Inflammatory macrophage treated with lipopolysaccharide for 1 hour (primary cell): Measurements from ENCODE around the gene TAS2R60.
"Not testable (repeated sequence)": the region's sequence is repeated elsewhere in the genome, so short reads cannot be mapped to it uniquely, and the experiment has no call there.

Experiments
- DNase-seq, 2 donors: peaks; one replicate each; pipeline ENCODE4 v3.0.0-alpha.2; 2020 to 2022

TAS2R60 gene

DNA sequence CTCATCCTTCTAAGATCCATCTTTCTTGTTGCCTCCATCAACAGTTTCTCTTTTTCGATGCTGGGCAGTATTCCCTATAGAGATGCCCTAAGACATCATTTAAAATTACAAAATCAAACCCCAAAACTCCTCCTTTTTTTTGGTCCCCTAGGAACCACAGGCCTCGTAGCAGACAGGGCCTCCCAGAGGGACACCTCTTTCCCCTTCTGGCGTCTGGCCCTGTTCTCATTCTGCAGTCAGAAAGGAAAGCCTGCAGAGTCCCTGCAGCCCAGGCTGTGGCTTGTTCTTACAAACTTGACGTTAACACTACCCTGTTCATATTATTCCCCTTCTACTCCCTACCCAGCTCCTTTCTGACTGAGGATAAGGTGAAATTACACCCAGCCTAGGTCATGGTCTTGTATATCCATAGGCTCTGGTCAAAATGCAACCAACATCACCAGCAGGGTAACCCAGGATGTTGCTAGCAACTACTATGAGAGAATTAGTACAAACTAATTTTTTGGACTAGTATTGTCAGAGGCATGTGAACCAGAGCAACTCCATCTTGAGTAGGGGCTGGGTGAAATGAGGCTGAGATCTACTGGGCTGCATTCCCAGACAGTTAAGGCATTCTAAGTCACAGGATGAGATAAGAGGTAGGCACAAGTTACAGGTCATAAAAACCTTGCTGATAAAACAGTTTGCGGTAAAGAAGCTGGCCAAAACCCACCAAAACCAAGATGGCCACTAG, 31.1 kb upstream of the TAS2R60 start:
- no peak for DNase-seq

DNA sequence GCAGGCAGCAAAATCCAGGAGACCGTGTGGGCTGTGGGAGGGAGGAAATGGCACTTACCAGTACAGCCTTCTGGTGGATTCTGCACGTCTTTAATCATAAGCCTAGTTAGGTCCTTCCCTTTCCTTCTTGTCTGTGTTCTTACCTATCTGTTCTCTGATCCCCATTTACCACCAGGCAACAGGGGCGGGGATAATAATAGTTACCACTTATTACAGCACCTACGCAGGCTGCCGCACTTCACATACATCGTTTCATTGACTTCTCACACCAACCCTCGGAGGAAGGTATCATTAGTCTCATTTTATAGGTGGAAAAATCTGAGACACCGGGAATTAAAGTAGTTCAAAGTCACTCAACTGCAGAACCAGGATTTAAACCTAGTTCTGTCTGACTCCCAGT, 30.1 kb upstream of the TAS2R60 start:
- no peak for DNase-seq

GRCh38 chr7:143415209-143415608, 28.0 kb upstream of the TAS2R60 start:
- DNase-seq, result not testable (repeated sequence)

- no peak for DNase-seq
Measured at GRCh38 chr7:143415742-143416397, 27.4 kb upstream of the TAS2R60 start.

DNA sequence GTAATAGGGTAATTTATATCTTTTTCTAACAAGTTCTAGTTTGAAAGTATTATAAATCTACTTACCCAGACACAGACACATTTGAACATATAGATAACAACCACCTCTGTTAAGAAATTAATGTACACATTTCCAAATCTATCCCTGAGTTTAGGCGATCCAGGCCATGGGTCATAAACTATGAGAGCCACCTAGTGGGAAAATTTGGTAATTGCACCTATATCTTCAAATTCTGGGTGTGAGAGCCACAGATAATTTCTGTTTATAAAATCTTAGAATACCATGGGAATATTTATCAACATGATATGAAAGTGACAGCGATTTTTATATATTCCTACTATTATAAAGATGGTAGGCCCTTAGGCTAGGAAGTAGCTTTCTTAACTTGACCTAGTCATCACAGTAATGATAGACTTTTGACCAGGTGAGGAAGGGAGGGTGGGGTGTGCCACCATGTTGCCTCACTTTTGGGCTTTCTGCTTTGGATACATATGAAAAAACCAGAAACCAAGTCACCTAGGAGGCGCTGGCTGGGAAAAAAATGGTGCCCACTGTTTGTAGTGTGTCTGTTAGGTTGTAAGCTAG, 26.6 kb upstream of the TAS2R60 start:
- DNase-seq, result peak; percentile 46 to 92

- no peak for DNase-seq
Measured at GRCh38 chr7:143417734-143418383, 25.4 kb upstream of the TAS2R60 start.

DNA sequence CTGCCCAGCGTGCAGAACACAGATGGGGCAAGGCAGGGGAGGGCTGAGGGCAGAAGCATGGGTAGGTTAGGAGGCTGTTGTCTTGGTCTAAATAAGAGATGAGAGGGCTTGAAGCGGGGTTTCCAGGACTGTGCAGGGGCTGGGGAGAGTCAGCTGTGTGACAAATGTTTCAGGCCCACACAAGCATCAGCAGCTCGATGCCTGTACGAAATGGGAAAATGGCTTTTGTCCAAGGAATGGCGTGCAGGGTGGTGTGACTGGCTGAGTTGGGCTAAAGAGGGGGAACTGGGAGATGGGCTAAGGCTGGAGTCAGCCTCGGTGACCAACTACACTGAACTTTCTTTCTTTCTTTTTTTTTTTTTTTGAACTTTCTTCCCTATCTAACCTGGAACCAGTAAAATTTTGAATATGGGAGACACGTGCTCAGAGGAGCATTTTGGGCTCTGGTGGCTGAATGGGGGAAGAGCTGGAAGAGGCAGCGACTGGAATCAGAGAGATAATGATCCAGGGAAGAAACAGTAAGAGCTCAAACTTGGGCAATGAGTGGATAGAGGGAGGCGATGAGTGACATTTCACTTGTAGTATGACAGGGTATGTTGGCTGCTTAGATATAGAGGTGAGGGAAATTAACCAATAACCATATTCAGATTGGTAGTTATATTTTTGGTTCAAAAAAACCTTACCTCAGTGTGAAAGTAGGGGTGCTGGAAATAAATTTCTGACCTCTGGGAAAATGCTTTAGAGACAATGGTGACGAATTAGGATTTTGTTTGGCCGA, 24.4 kb upstream of the TAS2R60 start:
- no peak for DNase-seq

- DNase-seq, result no peak
Measured at GRCh38 chr7:143419880-143420279, 23.4 kb upstream of the TAS2R60 start.

DNA sequence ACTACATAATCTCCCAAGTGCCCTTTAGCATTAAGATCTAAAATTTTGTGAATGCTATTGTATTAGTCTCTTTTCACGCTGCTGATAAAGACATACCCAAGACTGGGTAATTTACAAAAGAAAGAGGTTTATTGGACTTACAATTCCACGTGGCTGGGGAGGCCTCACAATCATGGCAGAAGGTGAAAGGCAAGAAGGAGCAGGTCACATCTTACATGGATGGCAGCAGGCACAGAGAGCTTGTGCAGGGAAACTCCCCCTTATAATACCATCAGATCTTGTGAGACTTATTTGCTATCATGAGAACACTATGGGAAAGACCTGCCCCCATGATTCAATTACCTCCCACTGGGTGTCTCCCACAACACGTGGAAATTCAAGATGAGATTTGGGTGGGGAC, 22.6 kb upstream of the TAS2R60 start:
- not testable (repeated sequence) for DNase-seq

DNA sequence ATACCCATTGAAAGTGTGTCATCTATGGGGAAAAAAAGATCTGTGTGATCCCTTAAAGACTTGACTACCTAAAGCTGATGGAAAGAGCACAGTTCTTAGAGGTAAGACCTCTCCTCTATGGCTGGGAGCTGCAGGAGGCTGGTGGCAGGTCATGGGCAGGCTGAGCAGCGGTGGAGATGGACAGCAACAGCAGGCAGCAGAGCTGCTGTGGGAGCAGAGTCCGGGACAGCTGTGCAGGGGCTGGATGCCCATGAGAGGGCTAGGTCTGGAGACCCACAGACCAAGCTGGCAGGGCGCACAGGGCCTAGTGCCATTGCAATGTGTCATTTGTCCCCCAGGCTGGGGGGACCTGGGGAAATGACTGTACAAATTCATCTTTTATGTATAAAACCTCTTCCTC, 21.2 kb upstream of the TAS2R60 start:
- DNase-seq, result no peak

GRCh38 chr7:143424476-143424875, 18.8 kb upstream of the TAS2R60 start:
- DNase-seq, result not testable (repeated sequence)

GRCh38 chr7:143426479-143427142, 16.6 kb upstream of the TAS2R60 start:
- DNase-seq, result no peak

DNA sequence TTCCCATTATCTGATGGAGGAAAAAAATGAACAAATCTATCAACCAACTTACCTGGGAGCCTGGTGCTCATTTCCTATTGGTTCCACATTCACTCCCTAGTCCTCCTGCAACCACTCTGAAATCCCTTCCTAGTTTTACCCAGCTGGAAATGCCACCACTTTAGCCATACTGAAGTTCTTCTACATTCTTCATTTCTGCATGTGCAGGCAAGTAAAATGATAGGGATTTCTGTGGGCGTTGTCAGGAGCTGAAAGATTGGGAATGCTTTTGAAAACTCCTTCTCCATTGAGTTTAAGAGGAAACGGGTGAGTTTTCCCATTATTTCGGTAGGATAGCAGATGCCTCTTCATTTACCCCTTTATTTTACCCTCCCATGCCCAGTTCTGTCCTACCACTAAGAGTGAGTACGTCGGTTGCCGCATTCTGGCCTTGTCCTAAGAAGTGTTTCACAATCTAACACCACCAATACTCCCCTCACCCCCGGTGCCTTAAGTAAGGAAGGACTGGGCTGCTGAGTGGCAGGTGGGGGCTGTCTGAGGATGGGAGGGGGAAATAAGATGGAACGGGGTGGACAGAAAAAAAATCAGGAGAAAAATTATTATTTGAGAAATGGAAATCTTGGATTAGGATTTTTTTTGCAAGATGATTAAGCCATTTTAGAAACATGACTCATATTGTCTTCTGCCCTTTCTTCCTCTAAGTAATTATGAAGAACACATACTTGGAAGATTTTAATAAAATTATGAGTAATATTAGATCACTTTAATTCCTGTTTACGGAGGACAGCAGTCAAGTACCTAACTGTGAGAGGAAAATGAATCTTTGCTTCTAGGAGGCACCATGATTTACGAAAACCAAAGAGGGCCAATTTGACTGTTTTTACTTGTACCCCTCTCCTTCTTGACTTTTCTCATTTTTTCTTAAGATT, 13.2 kb upstream of the TAS2R60 start:
- DNase-seq, result peak in 1 of 2 donors; percentile 37

DNA sequence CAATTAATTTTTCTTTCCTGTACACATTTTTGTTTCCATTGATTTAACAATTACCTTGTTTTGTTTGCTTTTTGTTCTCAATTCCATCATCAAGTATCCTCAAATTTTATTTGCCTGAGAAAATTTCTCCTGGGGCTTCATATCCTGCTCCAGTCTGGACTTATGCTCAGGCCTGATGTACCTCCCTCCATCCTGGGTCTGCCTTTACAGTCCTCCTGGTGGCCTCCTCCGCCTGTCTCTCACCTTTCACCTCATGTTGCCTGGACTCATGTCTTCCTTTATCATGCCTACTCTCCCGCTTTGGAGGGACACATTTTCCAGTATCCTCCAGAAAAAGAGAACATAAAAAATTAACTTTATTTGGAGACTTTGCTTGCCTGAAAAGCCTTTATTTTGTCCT, 12.1 kb upstream of the TAS2R60 start:
- no peak for DNase-seq

DNA sequence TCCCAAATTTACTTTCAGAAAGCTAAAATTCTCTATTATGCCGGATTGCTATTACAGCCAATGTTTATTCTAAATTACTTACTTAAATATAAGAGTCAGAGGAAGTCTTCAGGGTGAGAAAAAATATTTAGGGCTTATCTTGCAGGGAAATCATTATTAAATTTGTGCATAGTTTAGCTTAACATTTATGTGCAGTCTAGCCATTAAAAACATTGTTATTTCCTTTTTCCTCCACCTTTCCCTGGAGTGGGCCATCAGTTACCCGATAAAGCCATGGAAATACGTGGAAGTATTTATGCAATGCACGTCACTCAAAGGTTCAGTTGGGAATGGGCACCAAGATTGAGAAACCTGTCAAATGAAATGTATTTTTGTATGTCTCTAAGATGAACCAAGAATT, 9.5 kb upstream of the TAS2R60 start:
- DNase-seq, result no peak

DNA sequence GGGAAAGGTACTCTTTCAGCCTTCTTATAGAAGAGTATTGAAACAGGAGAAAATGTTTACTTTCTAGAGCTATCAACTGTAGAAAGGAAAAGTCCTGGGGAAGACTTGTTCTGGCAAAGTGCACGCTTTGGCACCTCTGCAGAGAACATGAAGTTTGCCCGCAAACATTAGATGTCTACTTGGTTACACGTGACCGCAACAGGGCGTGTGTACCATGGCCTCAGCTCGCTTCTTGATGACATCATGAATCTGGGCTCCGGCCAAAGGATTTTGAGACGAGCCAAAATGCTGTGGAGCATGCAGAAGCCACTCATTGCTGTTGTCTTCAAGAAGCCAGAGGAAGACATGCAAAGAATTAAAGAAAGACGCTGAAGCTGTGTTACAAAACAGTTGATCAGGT, 8.6 kb upstream of the TAS2R60 start:
- no peak for DNase-seq

DNA sequence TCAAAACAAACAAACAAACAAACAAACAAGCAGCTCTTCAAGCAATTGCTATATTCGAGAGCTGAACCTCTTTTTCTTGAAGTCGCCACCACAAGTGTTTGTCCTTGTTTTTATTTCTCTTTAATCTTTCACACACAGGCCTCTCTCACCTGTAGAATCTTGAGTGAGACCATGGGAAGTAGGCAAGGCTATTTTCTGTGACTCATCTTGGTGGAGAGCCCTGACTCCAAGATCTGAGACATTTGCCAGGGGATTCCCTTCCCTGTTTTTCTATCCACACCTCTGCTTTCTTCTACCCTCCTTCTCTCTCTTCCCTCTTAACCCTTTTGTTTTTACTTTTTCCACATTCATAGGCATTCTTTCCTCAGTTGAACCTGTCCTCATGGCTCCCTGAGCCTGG, 8.0 kb upstream of the TAS2R60 start:
- DNase-seq, result no peak

DNA sequence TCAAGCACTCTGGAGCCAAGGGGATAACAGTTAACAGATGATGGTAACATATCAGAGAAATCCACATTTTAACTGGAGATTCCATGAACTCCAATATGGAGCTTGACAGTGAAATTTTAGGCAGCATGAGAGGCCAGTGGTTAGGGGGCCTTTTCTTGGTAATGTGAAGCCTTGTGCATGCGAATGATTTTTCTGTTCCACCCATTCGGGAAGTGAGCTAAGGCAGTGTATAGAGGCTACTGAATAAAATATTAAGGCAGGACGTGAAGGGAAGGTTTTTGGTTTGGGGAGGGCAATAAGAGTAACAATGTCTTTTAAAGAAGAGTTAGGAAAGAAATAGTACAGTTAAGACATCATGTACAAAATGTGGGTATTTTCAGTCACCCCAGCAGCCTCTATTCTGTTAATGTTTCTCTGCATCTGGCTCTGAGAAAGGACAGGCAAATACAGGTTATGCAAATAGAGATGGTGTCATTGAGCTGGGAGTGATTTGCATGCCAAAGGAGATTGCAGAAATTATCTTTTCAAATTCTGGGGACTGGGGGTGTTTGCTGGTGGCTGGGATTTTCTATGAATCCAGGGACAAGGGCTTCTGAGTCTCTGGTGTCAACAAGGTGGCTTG, 6.8 kb upstream of the TAS2R60 start:
- peak in 1 of 2 donors; percentile 41 for DNase-seq

DNA sequence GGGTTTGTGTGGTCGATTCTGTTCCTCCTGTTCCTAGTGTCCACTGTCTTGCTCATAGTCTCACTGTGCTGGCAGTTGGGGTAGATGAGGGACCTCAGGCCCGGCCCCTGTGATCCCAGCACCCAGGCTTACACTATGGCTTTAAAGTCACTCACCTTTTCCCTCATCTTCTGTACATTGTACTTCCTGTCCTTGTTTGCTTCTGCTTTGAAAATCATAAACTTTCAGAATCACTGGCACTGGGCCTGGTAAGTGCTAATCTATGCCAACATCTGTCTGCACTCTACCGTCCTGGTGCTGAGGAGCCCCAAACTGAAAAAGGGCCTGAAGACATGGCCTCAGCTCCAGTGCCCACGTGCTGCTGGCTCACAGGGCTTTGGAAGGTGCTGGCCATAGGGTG, 5.7 kb upstream of the TAS2R60 start:
- no peak for DNase-seq

GRCh38 chr7:143439866-143440265, 3.4 kb upstream of the TAS2R60 start:
- DNase-seq, result peak in 1 of 2 donors; percentile 62
